HG03378 (cell line): Measurements from ENCODE around the gene CLCN4.

Experiments used
- ATAC-seq: cut with Tn5 transposase; IDR thresholded peaks from one replicate; pipeline ENCODE4 v1.9.1; 2021; ENCODE audit warnings: mild to moderate bottlenecking, moderate library complexity; ENCODE audit not compliant: unreplicated experiment

The CLCN4 gene

DNA sequence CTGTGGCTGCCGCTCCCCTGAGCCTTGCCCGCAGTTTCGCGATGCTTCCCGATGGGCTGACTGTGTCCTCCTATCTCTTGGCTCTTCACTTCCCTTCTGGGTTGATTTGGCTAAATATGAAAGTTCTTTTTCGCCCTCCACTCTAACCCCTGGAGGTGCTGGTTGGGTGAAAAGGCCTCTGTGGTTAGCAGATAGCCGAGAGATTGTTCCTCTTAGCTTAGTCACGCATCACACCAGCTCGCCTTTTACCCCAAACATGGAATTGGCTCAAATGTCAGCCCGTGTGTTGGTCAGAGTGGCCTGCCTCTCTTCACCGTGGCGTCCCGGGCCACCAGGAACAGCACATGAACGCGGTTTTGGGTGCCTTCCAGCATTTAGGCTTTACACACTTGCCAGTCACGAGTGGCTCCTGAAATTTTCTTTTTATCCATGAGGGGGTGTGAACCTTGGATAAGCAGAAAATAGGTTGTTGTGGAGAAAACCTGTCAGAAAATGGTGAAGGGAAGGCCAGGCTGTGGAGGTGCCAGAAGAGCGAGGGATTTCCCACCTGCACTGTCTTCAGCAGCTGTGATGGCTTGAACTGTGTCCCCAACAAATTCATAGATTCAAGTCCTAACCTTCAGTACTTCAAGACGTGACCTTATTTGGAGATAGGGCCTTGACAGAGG lies 8.9 kb downstream of the CLCN4 start:
- ATAC-seq: no peak

DNA sequence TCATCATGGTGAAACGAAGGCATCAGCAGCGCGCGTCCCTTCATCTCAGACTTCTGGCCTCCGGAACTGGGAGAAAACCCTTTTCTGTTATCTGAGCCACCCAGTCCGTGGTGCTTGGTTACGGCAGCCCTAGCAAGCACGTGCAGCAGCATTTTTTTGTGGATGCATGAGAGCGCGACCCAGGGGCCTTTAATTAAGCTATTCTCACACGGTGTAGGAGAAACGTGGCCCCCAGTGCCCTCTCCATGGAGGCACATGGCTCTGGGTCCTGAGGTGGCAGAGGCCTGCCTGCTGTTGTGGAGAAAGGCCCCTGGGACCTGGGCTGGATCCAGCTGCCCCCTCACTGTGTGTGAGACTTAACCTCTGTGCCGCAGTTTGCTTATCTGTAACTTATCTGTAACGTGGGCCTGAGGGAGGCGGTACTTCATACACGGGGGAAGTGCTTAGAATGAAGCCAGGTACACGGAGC lies 9.5 kb downstream of the CLCN4 start:
- no peak for ATAC-seq

DNA sequence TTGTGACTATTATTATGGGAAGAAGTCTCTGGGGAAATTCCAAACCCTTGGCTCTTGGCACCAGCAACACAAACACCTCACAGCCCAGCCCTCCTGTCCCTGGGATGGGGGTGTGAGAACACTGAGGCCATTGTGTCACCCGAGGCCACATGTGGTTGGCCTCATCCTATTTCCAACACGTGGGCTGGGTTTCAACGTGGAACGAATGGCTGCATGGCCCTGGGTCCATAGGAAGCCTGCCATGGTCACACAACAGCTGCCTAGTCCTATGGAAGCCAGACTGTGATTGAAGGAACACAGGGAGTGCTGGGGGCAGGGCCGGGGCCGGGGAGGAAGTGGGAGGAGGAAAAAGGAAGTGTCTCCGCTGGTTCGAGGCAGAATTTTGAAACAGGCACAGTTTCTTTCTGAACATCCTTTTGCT lies 10.0 kb downstream of the CLCN4 start:
- no peak for ATAC-seq

DNA sequence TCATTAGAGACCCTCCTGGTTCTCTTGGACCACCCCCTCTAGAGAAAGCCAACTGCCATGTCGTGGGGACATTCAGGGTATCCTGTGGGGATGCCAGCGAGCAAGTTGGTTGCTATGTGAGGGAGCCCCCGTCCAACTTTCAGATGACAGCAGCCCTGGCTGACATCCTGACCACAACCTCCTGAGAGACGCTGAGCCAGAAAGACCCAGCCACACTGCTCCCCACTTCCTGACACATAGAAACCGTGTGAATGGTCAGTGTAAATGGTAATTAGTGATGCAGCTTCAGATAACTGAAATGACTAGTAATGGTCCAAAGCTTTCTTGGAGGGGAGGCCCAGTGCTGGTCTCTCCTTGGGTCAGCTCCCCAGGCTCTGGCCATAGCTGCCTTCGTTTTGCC lies 10.8 kb downstream of the CLCN4 start:
- peak; percentile 68 for ATAC-seq

DNA sequence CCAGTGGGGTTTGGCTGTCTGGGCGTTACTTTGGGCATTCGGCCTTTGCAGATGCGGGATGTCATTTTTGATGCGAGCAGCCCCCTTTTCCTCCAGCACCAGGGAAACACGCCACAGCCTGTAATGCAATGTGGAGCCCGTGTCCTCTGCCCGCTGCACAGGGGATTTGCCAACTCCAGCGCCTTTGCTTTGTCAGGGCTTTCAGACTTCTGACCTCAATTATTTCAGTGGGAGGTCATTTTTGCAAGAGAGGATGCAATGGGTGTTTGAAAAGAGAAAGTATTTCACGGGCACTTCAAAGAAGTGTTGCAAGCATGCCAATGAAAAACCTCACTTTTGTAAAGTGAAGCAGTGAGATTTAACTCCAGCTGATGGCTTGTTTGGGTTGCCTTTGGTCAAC lies 11.5 kb downstream of the CLCN4 start:
- ATAC-seq: no peak

DNA sequence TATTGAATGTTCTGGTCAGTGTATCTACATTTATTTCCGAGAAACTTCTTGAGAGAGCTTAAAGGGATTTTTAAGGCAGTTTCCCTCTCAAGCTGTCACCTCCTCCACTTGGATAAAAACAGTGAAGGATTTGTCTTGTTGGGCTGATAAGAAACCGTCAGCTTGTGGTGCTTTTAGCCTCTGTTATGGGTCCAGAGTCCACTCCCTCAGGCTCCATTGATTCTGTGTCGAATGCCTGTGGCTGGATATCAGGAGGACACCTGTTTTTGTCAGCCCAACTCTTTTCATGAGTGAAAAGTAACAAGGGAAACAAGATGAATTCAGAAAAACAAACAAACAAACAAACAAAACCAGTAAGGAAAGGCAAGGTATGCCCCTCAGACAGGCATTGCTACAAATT lies 12.4 kb downstream of the CLCN4 start:
- no peak for ATAC-seq

DNA sequence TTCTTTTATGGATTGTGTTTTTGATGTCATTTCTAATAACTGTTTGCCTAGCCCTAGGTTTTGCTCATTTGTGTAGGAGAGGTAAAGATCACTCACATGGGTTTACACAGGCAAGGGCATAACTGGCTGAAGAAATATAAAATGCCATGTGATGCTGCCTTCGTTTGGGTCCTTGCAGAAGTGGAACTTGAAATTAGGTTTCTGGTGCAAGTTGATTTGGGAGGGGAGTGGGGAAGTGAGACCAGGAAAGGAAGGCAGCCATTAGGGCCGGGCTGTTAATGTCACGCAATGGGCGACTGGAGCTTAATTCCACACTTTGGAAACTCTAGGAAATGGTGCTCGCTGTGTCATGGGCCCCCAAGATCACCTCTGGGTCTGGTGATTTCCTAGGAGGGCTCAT lies 14.5 kb downstream of the CLCN4 start:
- no peak for ATAC-seq

DNA sequence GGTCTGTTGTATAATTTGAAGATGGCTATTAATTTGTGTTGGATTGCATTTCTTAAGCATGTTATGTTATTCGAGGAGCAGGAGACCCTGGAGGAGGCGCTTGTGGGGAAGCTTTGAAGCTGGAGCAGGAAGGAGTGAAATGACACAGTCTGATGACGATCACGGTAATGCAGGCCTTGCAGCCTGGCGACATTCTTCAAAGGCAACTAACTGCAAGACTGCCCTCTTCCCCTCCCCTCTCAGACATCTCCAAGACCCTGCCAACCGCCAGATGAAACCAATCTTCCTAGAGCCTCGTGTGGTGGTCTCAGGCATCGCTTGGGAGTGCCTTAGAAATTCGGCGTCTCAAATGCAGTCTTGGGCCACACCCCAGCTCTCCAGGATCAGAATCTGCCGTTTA lies 16.1 kb downstream of the CLCN4 start:
- no peak for ATAC-seq

DNA sequence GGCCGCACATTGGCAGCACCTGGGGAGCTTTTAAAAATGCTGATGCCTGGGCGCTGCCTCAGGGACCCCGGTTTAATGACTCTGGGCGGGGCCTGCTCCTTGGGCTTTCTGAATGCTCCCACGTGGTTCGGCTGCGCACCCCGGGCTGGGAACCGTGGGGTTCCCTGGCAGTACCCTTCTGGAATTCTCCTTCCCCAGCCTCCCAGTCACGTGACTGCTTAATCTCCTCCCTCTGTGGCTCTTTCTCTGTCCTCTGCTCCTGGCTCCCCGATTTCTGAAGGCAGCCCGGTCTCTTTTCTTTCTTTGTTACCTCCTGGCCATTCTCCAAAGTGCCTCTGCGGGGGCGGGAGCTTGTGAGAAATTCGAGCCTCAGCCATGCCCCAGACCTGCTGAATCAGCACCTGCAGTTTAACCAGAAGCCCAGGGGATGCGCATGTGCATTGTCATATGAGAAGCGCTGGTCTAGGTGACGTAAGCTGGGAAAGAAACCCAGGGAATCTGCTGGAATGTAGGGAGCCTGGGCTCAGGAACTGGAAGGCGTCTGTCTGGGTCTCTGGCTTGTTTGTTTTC lies 16.6 kb downstream of the CLCN4 start:
- ATAC-seq: no peak

DNA sequence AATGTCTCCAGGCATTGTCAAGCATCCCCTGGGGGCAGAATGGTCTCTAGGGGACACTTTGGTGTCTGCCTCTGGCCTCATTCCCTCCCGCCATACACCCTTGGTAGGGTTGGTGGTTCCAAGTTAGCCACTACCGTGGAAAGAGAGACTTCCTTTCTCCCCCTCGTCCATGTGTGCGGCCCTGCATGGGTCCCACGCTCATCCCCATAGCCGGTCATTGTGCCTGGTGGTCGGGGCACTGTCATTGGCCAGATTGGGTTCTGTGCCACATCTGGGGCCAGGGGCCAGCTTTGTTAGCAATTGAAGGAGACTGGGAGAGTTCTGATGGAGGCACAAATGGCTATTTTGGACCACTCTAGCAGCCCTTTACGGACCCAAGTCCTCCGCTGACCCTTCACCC lies 17.3 kb downstream of the CLCN4 start:
- no peak for ATAC-seq

DNA sequence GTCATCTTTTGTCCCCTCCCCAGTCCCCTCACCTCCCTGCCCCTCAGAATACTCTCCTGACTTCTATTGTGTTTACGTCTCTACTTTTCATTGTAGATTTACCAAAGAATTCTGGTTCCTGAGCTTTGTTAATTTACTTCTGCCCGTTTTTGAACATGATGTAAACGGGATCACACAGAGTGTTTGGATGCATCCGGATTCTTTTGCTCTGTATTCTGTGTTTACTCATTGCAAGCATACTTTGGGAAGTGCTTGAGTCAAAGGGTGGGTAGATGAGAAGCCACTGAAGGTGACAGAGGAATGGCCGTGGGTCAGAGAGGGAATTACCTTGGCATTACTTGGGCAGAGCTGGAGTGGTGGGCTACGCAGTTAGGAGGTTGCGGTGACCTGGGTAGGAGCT lies 18.0 kb downstream of the CLCN4 start:
- ATAC-seq: no peak

DNA sequence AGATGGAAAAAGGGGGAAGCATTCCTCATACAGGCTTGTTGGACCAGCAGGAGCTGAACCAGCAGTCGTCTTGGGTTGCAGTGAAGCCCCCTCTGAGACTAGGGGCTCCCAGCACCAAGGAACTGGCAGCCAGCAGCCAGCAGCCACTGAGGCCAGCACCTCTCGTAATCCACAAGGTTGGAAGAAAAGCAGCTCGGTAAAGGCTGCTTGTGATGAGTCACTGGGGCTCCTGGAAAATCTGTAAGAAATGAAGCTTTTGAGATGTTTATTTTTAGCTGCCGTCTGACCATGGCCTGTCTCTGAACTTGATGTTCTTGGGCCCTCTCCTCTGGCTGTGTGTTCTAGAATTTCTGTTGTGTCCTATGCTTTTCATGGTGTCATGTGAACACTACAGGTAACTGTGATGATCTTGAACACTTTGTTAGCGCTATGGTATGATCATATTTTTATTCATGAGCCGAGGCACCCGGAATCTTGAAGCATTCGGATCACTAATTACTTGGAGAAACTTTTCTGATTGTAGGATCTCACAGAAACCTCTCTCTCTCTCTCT lies 18.6 kb downstream of the CLCN4 start:
- no peak for ATAC-seq

DNA sequence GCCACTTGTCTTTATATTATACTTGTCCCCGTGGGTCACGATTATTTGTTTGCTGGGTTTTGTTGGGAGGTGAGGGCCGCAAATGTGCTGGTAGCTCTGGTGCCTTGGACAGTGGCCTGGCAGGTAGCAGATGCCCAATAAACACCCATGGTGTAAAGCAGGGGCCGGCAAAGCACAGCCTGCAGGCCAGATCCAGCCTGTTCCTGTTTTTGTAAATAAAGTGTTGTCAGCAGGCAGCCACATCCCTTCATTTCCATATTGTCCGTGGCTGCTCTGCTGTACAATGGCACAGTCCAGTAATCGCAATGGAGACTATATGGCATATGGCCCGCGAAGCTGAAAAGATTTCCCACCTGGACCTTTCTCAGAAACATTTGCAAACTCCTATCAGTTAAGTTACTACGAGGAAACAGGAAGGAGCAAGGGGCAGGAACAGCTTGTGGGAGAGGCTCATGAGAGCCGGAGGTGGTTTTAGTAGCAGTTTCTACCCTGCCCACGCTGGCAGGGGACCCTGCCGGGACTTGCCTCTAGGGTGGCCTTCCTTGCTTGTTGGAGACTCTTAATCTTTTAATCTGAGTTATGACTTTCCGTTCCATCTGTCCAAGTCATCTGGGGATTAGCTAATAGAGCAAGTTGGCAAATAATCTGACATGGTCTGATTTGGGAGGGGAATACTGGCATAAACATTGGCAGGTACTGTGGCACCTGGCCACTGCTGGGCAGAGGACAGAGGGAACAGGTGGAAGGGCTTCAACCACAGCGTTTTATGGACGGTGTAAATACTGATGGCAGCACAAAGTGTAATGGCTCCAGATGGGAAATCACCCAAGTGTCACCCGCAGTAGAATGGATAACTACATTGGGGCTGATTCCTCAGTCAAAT lies 19.6 kb downstream of the CLCN4 start:
- no peak for ATAC-seq

DNA sequence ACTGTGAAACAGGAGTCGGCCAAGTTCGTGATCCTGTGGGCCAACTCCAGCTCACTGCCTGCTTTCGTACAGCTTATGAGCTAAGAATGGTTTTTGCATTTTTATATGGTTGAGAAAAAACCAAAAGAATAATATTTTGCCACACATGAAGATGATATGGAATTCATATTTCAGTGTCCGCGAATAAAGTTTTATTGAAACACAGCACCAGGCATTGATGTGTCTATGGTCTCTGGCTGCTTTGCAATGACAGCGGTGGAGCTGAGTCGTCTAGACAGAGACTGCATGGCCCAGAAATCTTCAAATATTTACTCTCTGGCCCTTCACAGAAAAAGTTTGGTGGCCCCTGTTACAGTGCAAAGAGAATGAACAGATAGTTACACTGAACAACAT lies 20.2 kb downstream of the CLCN4 start:
- no peak for ATAC-seq

DNA sequence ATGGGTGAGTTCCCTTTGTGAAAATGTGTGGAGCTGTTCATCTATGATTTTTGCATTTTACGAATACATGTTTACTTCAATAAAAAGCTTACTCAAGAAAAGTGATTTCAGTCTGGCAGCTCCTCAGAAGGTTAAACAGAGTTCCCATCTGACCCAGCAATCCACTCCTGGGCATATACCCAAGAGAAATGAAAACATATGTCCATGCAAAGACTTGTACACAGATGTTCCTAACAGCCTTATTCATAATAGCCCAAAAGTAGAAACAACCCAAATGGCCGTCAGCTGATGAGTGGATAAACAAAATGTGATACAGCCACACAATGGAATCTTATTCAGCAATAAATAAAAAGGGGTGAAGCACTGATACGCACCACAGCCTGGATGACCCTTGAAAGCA lies 20.8 kb downstream of the CLCN4 start:
- ATAC-seq: no peak

DNA sequence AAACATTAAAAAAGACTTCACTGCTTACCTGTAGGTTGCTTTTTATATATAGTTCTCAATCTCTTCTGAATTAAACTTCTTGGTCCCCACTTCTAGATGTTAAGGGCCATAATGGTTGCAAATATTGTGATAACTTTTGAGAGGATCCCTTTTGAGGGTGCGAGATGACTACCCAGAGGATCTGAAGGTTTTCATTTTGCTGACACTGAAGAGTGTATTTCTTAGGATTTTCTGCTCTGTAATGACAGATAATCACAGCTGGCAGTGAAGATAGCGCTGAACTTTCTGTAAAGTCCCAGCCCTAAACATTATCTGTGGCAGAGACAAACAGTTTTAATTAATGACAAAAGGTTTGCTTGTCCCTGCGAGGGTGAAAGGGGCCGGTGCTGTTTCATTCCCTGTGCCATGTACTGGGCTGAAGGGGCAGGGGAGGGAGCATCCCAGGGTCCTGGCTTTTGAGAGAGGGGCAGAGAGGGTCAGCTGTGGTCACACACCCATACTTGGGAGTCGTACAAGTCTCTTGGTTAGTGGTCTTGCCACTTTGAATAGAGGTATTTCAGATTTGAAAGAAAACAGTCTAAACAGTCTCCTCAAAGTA lies 22.2 kb downstream of the CLCN4 start:
- no peak for ATAC-seq

DNA sequence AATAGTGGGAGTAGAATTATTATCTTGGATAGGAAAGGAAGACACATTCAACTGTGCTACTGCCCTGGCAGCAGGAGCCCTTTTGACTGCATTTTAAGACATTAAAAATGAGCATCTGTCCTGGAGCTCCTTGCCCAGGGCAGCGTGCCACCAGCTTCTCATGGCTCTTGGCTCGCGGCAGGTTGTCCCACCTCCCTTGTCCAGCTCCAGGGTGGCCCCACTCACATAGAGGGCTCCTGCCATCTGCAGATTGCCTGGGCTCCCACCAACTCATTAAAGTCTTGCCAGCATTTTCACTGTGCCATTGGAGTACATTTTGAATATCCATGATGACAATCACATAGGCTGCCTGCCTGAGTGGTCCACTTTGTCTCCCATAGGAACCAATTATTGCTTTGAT lies 27.0 kb downstream of the CLCN4 start:
- ATAC-seq: no peak

DNA sequence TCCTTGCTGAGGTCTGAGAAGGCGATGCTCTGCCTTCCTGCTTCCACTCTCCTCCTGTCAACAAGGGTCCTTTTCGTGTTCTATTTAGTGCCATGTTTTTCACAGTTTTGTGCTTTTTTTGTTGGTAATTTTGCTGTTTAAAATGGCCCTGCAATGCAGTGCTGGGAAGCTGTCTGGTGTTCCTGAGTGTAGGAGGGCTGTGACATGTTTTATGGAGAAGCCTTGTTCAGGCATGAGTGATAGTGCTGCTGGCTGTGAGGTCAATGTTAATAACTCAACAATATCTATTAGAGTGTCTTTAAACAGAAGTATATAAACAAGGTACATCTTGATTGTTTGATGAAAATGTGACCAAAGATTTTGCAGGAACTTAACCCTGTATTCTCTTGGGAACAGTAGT lies 27.6 kb downstream of the CLCN4 start:
- no peak for ATAC-seq

DNA sequence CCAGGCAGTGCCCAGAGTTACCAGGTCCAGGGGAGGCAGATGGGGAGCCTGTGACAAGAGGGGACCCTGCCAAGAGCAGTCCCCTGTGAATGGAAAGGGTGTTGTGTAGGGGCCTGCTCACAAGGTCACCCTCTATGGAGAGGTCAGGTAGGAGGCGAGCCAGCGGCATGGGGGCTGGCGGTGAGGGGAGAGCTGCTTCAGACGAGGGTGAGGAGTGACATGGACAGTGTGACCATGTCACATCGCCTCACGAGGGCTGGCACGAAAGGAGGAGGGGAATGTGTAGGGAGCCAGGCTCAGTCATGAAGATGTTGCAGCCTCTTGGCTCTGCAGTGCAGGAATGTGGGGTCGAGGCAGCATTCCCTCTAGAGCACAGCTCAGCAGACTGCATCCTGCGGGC lies 29.6 kb downstream of the CLCN4 start:
- no peak for ATAC-seq

DNA sequence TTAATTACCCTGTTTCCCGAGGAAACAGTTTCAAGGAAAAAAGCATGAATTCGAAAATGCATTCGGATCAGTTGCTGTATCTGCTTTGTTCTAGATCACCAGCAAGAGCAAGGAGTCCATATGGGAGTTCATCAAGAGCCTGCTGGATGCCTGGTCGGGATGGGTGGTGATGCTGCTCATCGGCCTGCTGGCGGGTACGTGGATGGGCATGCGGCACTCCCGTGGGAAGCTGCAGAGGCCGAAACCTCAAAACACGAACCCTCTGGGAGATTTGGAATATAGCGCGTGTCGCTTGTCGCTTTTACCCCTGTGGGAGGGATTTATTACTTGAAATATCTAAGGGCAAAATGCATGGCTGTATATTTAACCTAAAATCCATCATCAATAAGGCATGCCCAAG lies 30.6 kb downstream of the CLCN4 start:
- no peak for ATAC-seq
